HFF-Myc (cell line): ENCODE measurements around the gene DAP3.
"Not testable (repeated sequence)": the region's sequence is repeated elsewhere in the genome, so short reads cannot be mapped to it uniquely, and the experiment has no call there.

Experiments used
- DNase-seq: peaks from one replicate; pipeline ENCODE4 v3.0.0-alpha.2; 2011; ENCODE audit warnings: low read depth; ENCODE audit errors: extremely low read depth
- H3K4me3 ChIP-seq: replicated peaks from 2 replicates; pipeline ENCODE4 v1.5.1; 2011; ENCODE audit warnings: low read depth, mild to moderate bottlenecking, control low read depth, low read length
- CTCF ChIP-seq: IDR thresholded peaks from 2 replicates; pipeline ENCODE4 v1.5.1; 2012; ENCODE audit warnings: mild to moderate bottlenecking, low read depth, low read length, control low read depth; ENCODE audit errors: missing control alignments

Gene DAP3

DNA sequence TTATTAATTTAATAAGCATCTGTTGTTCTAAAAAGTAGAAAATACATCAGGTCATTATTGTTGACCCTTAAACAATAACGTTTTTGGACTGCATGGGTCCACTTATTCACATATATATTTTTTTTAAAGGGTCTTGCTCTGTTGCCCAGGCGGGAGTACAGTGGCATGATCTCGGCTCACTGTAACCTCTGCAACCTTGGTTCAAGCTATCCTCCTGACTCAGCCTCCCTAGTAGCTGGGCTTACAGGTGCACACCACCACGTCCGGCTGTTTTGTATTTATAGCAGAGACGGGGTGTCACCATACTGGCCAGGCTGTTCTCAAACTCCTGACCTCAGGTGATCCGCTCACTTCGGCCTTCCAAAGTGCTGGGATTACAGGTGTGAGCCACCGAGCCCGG lies 53.0 kb downstream of the DAP3 start:
- no peak for DNase-seq
- TF ChIP-seq CTCF: no peak
- no peak overlapping the region for H3K4me3 ChIP-seq

- no peak for TF ChIP-seq CTCF
- H3K4me3 ChIP-seq: peak overlapping the region; percentile 65
- no peak for DNase-seq
Observed at GRCh38 chr1:155744711-155745283, 55.9 kb downstream of the DAP3 start.

- peak; percentile 93 for DNase-seq
- H3K4me3 ChIP-seq: peak overlapping the region; percentile 65
Observed at GRCh38 chr1:155745284-155746228, 56.7 kb downstream of the DAP3 start.

DNA sequence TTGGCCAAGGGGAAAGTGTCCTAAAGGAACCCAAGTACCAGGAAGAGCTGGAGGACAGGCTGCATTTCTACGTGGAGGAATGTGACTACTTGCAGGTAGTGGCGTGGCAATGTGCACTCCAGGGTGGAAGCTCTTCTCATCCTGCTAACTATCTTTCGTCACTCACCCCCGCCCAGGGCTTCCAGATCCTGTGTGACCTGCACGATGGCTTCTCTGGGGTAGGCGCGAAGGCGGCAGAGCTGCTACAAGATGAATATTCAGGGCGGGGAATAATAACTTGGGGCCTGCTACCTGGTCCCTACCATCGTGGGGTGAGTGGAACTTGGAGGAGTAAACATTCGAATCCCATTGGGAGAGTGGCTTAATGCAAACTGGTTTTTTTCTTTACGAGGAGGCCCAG lies 58.7 kb downstream of the DAP3 start:
- DNase-seq, H3K4me3 ChIP-seq: not testable (repeated sequence)

GRCh38 chr1:155748141-155748540 lies 59.2 kb downstream of the DAP3 start:
- H3K4me3 ChIP-seq, DNase-seq: not testable (repeated sequence)

DNA sequence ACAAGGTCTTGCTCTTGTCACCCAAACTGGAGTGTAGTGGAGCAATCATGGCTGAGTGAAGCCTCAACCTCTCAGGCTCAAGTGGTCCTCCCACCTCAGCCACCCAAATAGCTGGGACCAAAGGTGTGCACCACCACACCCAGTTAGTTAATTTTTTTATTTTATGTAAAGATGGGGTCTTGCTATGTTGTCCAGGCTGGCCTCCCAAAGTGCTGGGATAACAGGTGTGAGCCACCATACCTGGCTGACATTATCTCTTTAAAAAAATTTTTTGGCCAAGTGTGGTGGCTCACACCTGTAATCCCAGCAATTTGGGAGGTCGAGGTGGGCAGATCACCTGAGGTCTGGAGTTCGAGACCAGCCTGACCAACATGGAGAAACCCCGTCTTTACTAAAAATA lies 70.1 kb downstream of the DAP3 start:
- not testable (repeated sequence) for DNase-seq

DNA sequence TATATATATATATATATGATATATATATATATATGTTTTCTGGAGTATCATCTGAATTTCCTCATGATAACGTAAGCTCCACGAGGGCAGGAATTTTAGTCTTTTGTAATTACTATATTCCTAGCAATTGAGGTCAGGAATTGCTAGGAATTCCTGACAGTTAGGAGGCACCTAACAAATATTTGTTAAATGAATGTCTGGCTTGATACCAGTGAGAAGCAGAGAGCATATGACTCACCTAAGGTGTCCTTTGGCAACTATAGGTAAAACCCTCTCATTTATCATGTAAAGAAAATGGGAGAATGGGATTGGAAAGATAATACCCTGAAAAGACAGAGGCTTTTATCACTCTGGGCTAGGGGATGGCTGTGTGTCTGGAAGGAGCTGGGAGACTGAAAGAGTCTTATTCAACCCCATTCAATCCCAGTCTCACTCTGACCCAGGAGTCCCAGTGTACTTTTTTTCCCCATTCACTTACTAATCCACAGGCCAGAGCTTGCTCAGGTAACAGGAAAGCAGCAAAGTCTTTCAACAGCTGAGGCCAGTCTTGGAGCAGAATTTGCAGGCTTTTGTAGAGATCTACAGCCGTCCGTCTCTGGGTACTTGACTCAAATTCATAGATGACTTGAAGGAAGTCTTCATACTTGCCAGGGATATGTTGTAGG lies 71.2 kb downstream of the DAP3 start:
- no peak overlapping the region for H3K4me3 ChIP-seq
- TF ChIP-seq CTCF: no peak
- no peak for DNase-seq

More for the DNA sequence above, 70.1 kb downstream of the DAP3 start:
- H3K4me3 ChIP-seq: not testable (repeated sequence)

DNA sequence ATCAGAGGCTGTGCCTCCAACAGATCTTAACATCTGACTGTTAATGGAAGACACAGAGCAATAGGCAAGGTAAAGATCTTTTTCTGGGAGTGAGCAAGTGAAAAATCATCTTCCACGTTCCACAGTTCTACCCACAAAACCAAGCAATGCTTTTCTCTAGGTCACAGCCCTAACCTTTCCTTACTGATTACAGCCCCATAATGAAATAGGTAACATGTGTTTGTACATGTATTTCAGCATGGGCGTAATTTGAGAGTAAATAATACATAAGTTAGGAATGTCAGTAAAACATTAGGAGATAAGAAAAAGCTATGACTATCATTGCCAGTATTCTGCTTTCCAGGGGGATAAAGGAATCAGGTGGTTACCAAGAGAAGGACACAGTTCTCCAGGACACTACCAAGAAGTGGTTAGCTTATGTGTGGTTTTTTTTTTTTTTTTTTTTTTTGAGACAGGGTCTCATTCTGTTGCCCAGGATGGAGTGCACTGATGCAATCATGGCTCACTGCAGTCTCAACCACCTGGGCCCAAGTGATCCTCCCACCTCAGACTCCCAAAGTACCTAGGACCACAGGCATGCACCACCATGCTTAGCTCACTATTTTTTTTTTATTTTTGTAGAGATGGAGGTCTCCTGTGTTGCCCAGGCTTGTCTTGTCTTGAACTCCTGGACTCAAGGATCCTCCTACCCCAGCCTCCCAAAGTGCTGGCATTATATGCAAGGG lies 72.0 kb downstream of the DAP3 start:
- no peak overlapping the region for H3K4me3 ChIP-seq
- no peak for TF ChIP-seq CTCF
- no peak for DNase-seq
